Mucosa of stomach (tissue), 1 donor: ENCODE data around the gene AGPAT4.
"Not testable (repeated sequence)": the region's sequence is repeated elsewhere in the genome, so short reads cannot be mapped to it uniquely, and the experiment has no call there.

Source experiments
- H3K27me3 ChIP-seq: one replicate; pipeline ENCODE4 v1.7.0; 2013; ENCODE audit warnings: mild to moderate bottlenecking, low read length; ENCODE audit not compliant: control insufficient read depth, insufficient read depth
- H3K36me3 ChIP-seq: one replicate; pipeline ENCODE4 v1.7.0; 2013; ENCODE audit warnings: low read length; ENCODE audit not compliant: control insufficient read depth, insufficient read depth
- H3K4me1 ChIP-seq: one replicate; pipeline ENCODE4 v1.7.0; 2013; ENCODE audit warnings: mild to moderate bottlenecking, low read length; ENCODE audit not compliant: control insufficient read depth, insufficient read depth
- H3K4me3 ChIP-seq: one replicate; pipeline ENCODE4 v1.7.0; 2013; ENCODE audit warnings: low read length
- H3K9ac ChIP-seq: one replicate; pipeline ENCODE4 v1.7.0; 2013; ENCODE audit warnings: mild to moderate bottlenecking, low read length, moderate library complexity
- H3K9me3 ChIP-seq: one replicate; pipeline ENCODE4 v1.7.0; 2013; ENCODE audit warnings: mild to moderate bottlenecking, low read length, moderate library complexity; ENCODE audit not compliant: control insufficient read depth
- donor health status: Pancreatic carcinoma.

The AGPAT4 gene, protein sequence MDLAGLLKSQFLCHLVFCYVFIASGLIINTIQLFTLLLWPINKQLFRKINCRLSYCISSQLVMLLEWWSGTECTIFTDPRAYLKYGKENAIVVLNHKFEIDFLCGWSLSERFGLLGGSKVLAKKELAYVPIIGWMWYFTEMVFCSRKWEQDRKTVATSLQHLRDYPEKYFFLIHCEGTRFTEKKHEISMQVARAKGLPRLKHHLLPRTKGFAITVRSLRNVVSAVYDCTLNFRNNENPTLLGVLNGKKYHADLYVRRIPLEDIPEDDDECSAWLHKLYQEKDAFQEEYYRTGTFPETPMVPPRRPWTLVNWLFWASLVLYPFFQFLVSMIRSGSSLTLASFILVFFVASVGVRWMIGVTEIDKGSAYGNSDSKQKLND

DNA sequence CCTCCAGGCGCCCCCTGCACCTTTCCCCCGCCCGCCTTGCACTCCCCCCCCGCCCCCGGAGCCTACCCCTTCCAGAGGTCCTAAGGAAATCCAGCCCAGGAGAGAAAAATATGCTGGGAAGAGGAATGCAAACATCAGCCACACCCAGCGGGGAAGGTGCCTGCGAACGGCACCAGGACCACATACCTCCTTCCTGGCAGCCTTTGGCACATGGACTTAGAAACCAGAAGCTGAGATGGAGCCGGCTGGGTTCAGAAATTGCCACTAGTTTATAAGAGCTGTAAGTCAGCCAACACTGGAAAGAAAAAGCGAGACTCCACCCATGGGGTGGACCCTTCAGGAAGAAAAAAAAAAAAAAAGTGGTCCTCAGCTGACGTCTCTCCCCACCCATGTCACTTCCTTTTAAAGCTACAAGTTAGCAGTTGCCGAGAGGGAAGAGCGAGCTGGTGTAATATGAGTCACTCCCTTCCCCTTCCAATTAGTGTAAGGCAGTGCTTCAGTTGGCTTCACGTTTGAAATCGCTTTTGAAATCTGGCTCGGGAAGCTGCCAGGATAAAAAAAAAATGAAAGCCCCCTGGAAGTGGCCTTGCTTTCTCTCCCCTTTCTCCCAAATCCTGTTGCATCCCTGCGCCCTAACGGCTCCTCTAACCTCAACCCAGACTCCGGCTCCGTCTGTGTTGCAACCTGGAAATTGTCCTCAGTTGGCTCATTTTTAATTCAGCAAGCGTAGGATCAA lies at the start of gene AGPAT4:
Gene AGPAT4, minus strand, starts transcription at position 310 of the 736 bp plus-strand sequence. CDS start 41,848 bp downstream, outside the sequence.
- H3K36me3 ChIP-seq: no peaks in the 10 kb centered on the region
- peak within 1 kb of the TSS; percentile 26 for H3K4me3 ChIP-seq
- H3K4me1 ChIP-seq: peaks cover 5% of the 10 kb centered on the region
- H3K9ac ChIP-seq: peak within 1 kb of the TSS; percentile 54
- H3K27me3 ChIP-seq: no peaks in the 10 kb centered on the region
- H3K9me3 ChIP-seq: no peaks in the 10 kb centered on the region

GRCh38 chr6:161319231-161319630 lies 45.4 kb upstream of the AGPAT4 start:
- H3K4me3 ChIP-seq: no peak overlapping the region
- no peak overlapping the region for H3K9ac ChIP-seq
- H3K4me1 ChIP-seq: no peaks in the 10 kb centered on the region

GRCh38 chr6:161318456-161318855 lies 44.6 kb upstream of the AGPAT4 start:
- Histone ChIP-seq H3K4me3 (no peak overlapping the region), H3K9me3 (no peaks in the 10 kb centered on the region), H3K36me3 (no peaks in the 10 kb centered on the region), H3K4me1 (no peaks in the 10 kb centered on the region), H3K9ac (no peak overlapping the region), H3K27me3 (no peaks in the 10 kb centered on the region)

More at GRCh38 chr6:161319231-161319630, 45.4 kb upstream of the AGPAT4 start:
- no peaks in the 10 kb centered on the region for H3K36me3 ChIP-seq
- no peaks in the 10 kb centered on the region for H3K9me3 ChIP-seq
- no peaks in the 10 kb centered on the region for H3K27me3 ChIP-seq

DNA sequence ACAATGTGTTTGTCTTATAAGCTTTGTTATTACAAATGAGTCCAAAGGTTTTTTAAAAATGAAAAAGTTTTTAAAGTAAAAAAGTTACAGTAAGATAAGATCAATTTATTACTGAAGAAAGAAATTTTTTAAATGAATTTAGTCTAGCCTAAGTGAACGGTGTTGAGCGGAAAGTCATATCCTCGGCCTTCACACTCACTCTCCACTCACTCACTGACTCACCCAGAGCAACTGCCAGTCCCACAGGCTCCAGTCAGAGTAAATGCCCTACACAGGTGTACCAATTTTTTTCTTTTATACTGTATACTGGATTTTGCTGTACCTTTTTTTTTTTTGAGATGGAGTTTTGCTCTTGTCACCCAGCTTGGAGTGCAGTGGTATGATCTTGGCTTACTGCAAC lies 42.7 kb upstream of the AGPAT4 start:
- Histone ChIP-seq H3K9ac (no peak overlapping the region), H3K36me3 (no peaks in the 10 kb centered on the region), H3K4me1 (no peaks in the 10 kb centered on the region), H3K27me3 (no peaks in the 10 kb centered on the region), H3K4me3 (no peak overlapping the region), H3K9me3 (no peaks in the 10 kb centered on the region)

DNA sequence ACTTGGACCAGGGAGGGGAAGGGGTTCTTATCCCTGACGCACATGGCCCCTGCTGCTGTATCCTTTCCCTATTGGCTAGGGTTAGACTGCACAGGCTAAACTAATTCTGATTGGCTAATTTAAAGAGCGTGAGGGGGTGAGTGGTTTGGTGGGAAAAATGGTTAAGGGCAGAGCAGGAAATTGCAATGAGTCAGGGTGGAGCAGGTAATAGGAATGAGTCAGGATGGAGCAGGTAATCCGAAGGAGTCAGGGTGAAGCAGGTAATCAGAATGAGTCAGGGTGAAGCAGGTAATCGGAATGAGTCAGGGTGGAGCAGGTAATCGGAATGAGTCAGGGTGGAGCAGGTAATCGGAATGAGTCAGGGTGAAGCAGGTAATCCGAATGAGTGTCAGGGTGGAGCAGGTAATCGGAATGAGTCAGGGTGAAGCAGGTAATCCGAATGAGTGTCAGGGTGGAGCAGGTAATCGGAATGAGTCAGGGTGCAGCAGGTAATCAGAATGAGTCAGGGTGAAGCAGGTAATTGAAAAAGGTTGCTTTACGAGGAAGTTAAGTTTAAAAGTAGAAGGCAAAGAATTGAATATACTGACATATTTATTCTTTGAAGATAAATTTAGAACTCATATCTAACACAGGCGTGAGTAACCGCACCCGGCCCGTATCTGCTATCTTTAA lies 41.5 kb upstream of the AGPAT4 start:
- not testable (repeated sequence) for H3K36me3 ChIP-seq, H3K27me3 ChIP-seq, H3K9ac ChIP-seq, H3K9me3 ChIP-seq, H3K4me1 ChIP-seq, H3K4me3 ChIP-seq

DNA sequence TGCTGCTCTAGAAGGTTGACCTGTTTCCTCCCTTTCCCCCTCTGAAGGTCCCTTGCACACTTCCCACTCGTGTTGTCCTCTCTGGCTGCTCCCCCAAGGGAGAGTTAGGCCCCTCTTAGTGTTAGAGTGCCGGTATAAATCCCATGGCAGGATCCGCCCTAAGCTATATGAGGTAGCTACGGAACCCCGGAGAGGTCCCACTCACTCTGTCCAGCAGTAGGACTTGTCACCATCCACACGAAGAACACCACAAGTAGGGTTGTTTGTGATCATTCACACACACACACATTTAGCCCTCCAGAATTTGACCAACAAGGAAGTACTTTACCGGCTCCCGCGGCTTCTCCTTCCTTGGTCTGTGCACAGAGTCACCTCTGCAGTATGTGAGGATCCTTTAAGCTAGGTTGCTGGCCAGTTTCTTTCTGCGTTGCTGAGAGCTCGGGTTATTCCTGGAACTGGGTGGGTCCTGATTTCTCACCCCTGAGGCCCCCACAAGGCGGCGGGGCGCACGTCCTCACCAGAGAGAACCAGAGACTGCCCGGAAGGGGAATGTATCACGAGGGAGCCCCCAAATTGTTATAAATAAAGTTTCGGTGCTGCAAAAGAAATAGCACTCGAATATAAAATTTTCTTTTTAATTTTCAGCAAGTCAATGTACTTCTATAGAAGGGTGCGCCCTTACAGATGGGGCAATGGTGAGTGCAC lies 40.8 kb upstream of the AGPAT4 start:
- not testable (repeated sequence) for H3K27me3 ChIP-seq, H3K4me1 ChIP-seq, H3K9ac ChIP-seq, H3K4me3 ChIP-seq, H3K9me3 ChIP-seq, H3K36me3 ChIP-seq

DNA sequence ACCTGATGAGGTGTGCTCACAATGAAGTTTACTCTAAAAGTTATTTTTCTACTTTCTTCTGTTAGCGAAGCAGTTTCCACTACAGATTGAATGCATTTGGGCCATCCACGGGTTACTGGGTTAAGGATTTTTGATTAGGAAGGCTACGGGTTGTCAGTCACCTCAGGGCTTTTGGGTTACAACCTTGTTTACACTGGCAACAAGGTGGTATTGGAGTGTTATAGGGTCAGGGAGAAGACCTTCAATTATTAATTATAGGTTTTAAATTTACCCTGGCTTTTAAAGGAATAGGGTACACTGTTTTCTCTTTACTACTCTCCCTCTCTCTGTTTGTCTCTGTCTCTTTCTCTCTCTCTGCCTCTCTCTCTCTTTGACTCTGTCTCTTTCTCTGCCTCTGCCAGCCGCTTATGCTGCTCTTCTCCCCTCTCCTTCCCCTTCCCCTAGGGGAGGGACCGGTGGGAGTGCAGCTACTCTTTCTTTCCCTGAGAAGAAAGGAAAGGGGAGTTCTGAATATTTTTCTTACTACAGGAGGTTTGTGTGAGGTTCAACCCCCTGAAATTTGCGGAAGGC lies 40.2 kb upstream of the AGPAT4 start:
- Histone ChIP-seq H3K4me3 (no peak overlapping the region), H3K27me3 (no peaks in the 10 kb centered on the region), H3K36me3 (no peaks in the 10 kb centered on the region), H3K4me1 (no peaks in the 10 kb centered on the region), H3K9me3 (no peaks in the 10 kb centered on the region), H3K9ac (no peak overlapping the region)

GRCh38 chr6:161313475-161313874 lies 39.6 kb upstream of the AGPAT4 start:
- not testable (repeated sequence) for H3K4me1 ChIP-seq, H3K4me3 ChIP-seq, H3K27me3 ChIP-seq, H3K9ac ChIP-seq, H3K36me3 ChIP-seq, H3K9me3 ChIP-seq

DNA sequence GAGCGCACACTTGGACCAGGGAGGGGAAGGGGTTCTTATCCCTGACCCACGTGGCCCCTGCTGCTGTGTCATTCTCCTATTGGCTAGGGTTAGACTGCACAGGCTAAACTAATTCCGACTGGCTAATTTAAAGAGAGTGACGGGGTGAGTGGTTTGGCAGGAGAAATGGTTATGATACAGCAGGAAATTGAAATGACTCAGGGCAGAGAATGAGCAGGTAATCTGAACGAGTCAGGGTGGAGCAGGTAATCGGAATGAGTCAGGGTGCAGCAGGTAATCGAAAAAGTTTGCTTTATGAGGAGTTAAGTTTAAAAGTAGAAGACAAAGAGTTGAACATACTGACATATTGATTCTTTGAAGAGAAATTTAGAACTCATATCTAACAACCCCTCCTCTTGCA lies 35.9 kb upstream of the AGPAT4 start:
- H3K9me3 ChIP-seq, H3K36me3 ChIP-seq, H3K27me3 ChIP-seq, H3K4me3 ChIP-seq, H3K9ac ChIP-seq, H3K4me1 ChIP-seq: not testable (repeated sequence)

- no peak overlapping the region for H3K9ac ChIP-seq
- no peaks in the 10 kb centered on the region for H3K4me1 ChIP-seq
- H3K9me3 ChIP-seq: no peaks in the 10 kb centered on the region
- H3K27me3 ChIP-seq: no peaks in the 10 kb centered on the region
- H3K4me3 ChIP-seq: no peak overlapping the region
- no peaks in the 10 kb centered on the region for H3K36me3 ChIP-seq
Observed at GRCh38 chr6:161308075-161308655, 34.3 kb upstream of the AGPAT4 start.

GRCh38 chr6:161305860-161306259 lies 32.0 kb upstream of the AGPAT4 start:
- no peaks in the 10 kb centered on the region for H3K9me3 ChIP-seq
- no peaks in the 10 kb centered on the region for H3K36me3 ChIP-seq

More at GRCh38 chr6:161305860-161306259, 32.0 kb upstream of the AGPAT4 start:
- no peaks in the 10 kb centered on the region for H3K4me1 ChIP-seq
- no peaks in the 10 kb centered on the region for H3K27me3 ChIP-seq
- no peak overlapping the region for H3K4me3 ChIP-seq
- H3K9ac ChIP-seq: no peak overlapping the region
